IMR-90 (cell line): ENCODE measurements around the gene NPRL2. TPM values are rescaled to one million over a fixed set of nuclear protein-coding genes. Genes with fewer than 3 reads are reported as not detected.

Source experiments
- ATAC-seq: fragments of 200-7000 bp; cut with Tn5 transposase; 2 replicates; pipeline ENCODE4 v1.9.1; 2020; ENCODE audit warnings: low read depth, mild to moderate bottlenecking, moderate library complexity
- BruUV-seq: library from RNA; stranded (reverse); fragments of 400-500 nt; replicated peaks from 2 replicates; lab custom pipeline; 2021; lab: Mats Ljungman, UMichigan
- CTCF ChIA-PET: fragments of 300-600 bp; formaldehyde crosslinking; extraction: SDS; loops from one replicate; lab custom pipeline; 2021; ENCODE audit warnings: antibody characterized with exemption; lab: Yijun Ruan, JAX
- POLR2A ChIA-PET: fragments of 300-600 bp; sonication (Branson Sonifier 250); formaldehyde crosslinking; loops from one replicate; lab custom pipeline; 2022; ENCODE audit warnings: antibody characterized with exemption; ENCODE audit not compliant: unreplicated experiment; lab: Charles Lee
- DNase-seq: peaks from one replicate; pipeline ENCODE4 v3.0.0; 2013
- H2AFZ ChIP-seq: replicated peaks from 2 replicates; pipeline ENCODE3; 2013; ENCODE audit warnings: low read length, mild to moderate bottlenecking; ENCODE audit not compliant: poor library complexity
- H2AK5ac ChIP-seq: 2 replicates; pipeline ENCODE4 v1.6.1; 2013; ENCODE audit warnings: low read depth, low read length, inconsistent platforms
- H2AK9ac ChIP-seq: replicated peaks from 2 replicates; pipeline ENCODE3; 2013; ENCODE audit warnings: mild to moderate bottlenecking, low read depth, low read length, moderate library complexity; ENCODE audit not compliant: poor library complexity
- H2BK120ac ChIP-seq: 2 replicates; pipeline ENCODE4 v1.6.1; 2013; ENCODE audit warnings: low read depth, low read length, inconsistent platforms
- H2BK15ac ChIP-seq: 3 replicates; pipeline ENCODE4 v1.6.1; 2013; ENCODE audit warnings: low read depth, low read length, inconsistent platforms
- H2BK20ac ChIP-seq: 2 replicates; pipeline ENCODE4 v1.6.1; 2013; ENCODE audit warnings: low read depth, mild to moderate bottlenecking, inconsistent platforms, low read length, moderate library complexity
- H2BK5ac ChIP-seq: 2 replicates; pipeline ENCODE4 v1.6.1; 2013; ENCODE audit warnings: mild to moderate bottlenecking, low read depth, low read length, inconsistent platforms; ENCODE audit not compliant: poor library complexity, severe bottlenecking
- H3K14ac ChIP-seq: replicated peaks from 2 replicates; pipeline ENCODE4 v1.6.1; 2013; ENCODE audit warnings: low read depth, low read length, inconsistent platforms
- H3K18ac ChIP-seq: 2 replicates; pipeline ENCODE4 v1.6.1; 2013; ENCODE audit warnings: low read depth, low read length, control low read depth
- H3K23ac ChIP-seq: 2 replicates; pipeline ENCODE4 v1.6.1; 2013; ENCODE audit warnings: low read depth, low read length, inconsistent platforms
- H3K27ac ChIP-seq: 2 replicates; pipeline ENCODE4 v1.5.1; 2013; ENCODE audit warnings: mild to moderate bottlenecking, control low read depth, low read length; ENCODE audit not compliant: insufficient read depth
- H3K27me3 ChIP-seq: 2 replicates; pipeline ENCODE4 v1.6.1; 2013; ENCODE audit warnings: low read length; ENCODE audit not compliant: control insufficient read depth, insufficient read depth
- H3K36me3 ChIP-seq: 2 replicates; pipeline ENCODE4 v1.6.1; 2013; ENCODE audit warnings: low read length, mixed read lengths; ENCODE audit not compliant: control insufficient read depth, insufficient read depth
- H3K4ac ChIP-seq: 2 replicates; pipeline ENCODE4 v1.6.1; 2013; ENCODE audit warnings: low read depth, low read length, inconsistent platforms
- H3K4me1 ChIP-seq: 2 replicates; pipeline ENCODE4 v1.6.1; 2013; ENCODE audit warnings: low read length, mixed read lengths; ENCODE audit not compliant: control insufficient read depth, insufficient read depth
- H3K4me2 ChIP-seq: 2 replicates; pipeline ENCODE4 v1.6.1; 2013; ENCODE audit warnings: low read depth, mild to moderate bottlenecking, control low read depth, low read length, moderate library complexity
- H3K4me3 ChIP-seq: 2 replicates; pipeline ENCODE4 v1.5.1; 2013; ENCODE audit warnings: low read depth, mild to moderate bottlenecking, control low read depth, low read length, moderate library complexity; ENCODE audit not compliant: insufficient read depth
- H3K56ac ChIP-seq: 2 replicates; pipeline ENCODE4 v1.6.1; 2013; ENCODE audit warnings: low read length, inconsistent platforms; ENCODE audit not compliant: insufficient read depth; ENCODE audit errors: extremely low read depth
- H3K79me1 ChIP-seq, 2 experiments: 2 replicates each; pipeline ENCODE4 v1.6.1; 2013; ENCODE audit warnings: low read length in 2 of 2, inconsistent platforms in 1 of 2, low read depth in 1 of 2
- H3K9ac ChIP-seq: 2 replicates; pipeline ENCODE4 v1.6.1; 2013; ENCODE audit warnings: low read depth, low read length, control low read depth
- H3K9me1 ChIP-seq: 2 replicates; pipeline ENCODE4 v1.6.1; 2013; ENCODE audit warnings: low read length, inconsistent platforms; ENCODE audit not compliant: insufficient read depth
- H3K9me3 ChIP-seq: 2 replicates; pipeline ENCODE4 v1.6.1; 2013; ENCODE audit warnings: low read length; ENCODE audit not compliant: control insufficient read depth, insufficient read depth
- H4K20me1 ChIP-seq: 2 replicates; pipeline ENCODE4 v1.6.1; 2013; ENCODE audit warnings: low read length, inconsistent platforms; ENCODE audit not compliant: insufficient read depth
- H4K5ac ChIP-seq: 2 replicates; pipeline ENCODE4 v1.6.1; 2013; ENCODE audit warnings: mild to moderate bottlenecking, low read depth, low read length, control low read depth
- H4K8ac ChIP-seq, 2 experiments: 2 replicates each; pipeline ENCODE4 v1.6.1; 2013; ENCODE audit warnings: low read depth in 2 of 2, low read length in 2 of 2, control low read depth in 1 of 2, inconsistent platforms in 1 of 2
- H4K91ac ChIP-seq: 2 replicates; pipeline ENCODE4 v1.6.1; 2013; ENCODE audit warnings: low read depth, low read length, inconsistent platforms; ENCODE audit not compliant: insufficient read depth
- BHLHE40 ChIP-seq: fragments of 150-350 bp; IDR thresholded peaks from 2 replicates; pipeline ENCODE4 v1.6.1; 2016; ENCODE audit warnings: mild to moderate bottlenecking, low read depth, low read length
- CEBPB ChIP-seq: IDR thresholded peaks from 2 replicates; pipeline ENCODE4 v1.6.1; 2012; ENCODE audit warnings: low read depth, low read length, improper control_type of control experiment
- ELK1 ChIP-seq: fragments of 150-350 bp; IDR thresholded peaks from 2 replicates; pipeline ENCODE4 v1.6.1; 2016; ENCODE audit warnings: low read depth, mild to moderate bottlenecking, low read length, moderate library complexity, borderline replicate concordance
- FOS ChIP-seq: fragments of 150-350 bp; IDR thresholded peaks from 2 replicates; pipeline ENCODE4 v1.6.1; 2016; ENCODE audit warnings: low read depth, low read length
- MAZ ChIP-seq: IDR thresholded peaks from 2 replicates; pipeline ENCODE4 v1.6.1; 2012; ENCODE audit warnings: low read depth, mild to moderate bottlenecking, low read length, improper control_type of control experiment, moderate library complexity, borderline replicate concordance
- NFE2L2 ChIP-seq: fragments of 150-350 bp; IDR thresholded peaks from 2 replicates; pipeline ENCODE4 v1.6.1; 2016; ENCODE audit warnings: low read depth, mild to moderate bottlenecking, low read length
- RCOR1 ChIP-seq: IDR thresholded peaks from 2 replicates; pipeline ENCODE4 v1.6.1; 2012; ENCODE audit warnings: mild to moderate bottlenecking, low read length, improper control_type of control experiment; ENCODE audit not compliant: insufficient replicate concordance
- USF2 ChIP-seq: fragments of 150-350 bp; IDR thresholded peaks from 2 replicates; pipeline ENCODE4 v1.6.1; 2017; ENCODE audit warnings: mild to moderate bottlenecking, antibody characterized with exemption, low read length, low read depth
- WGBS, 2 experiments: methylation state at CpG; one replicate each; pipeline versions ENCODE4 v1.1.5 to v1.1.7; 2013; ENCODE audit warnings: missing lambda C conversion rate in 2 of 2; ENCODE audit not compliant: insufficient read length in 1 of 2; ENCODE audit errors: extremely low coverage in 2 of 2; 5-methylcytosine and 5-hydroxymethylcytosine counted together
- dilution Hi-C: fragments of 300-500 bp; cut with HindIII; formaldehyde crosslinking; loops from one replicate; pipeline ENCODE4 v1.14.3; 2018; ENCODE audit warnings: low sequenced_read_pairs; ENCODE audit not compliant: unreplicated experiment
- in situ Hi-C: fragments of 300-500 bp; cut with MboI; formaldehyde crosslinking; loops from 3 replicates; pipeline ENCODE4 v1.14.3; 2019; ENCODE audit warnings: low sequenced_read_pairs, inconsistent platforms, mixed read lengths
- intact Hi-C: fragments of 100-400 bp; cut with micrococcal nuclease; formaldehyde crosslinking; loops from 2 replicates; pipeline ENCODE4 v1.10.0; 2022
- polyA plus RNA-seq, 3 experiments: library from polyadenylated mRNA; depleted of rRNA; stranded (reverse); fragments of >200 nt; gene quantifications; 2 replicates each; pipeline ENCODE4 v1.2.3, GENCODE V29; 2012; ENCODE audit warnings: low replicate concordance in 1 of 3
- total RNA-seq: library from RNA; depleted of rRNA; stranded (reverse); fragments of >200 nt; gene quantifications from 2 replicates; pipeline ENCODE4 v1.2.3, GENCODE V29; 2012
- TF ChIP-seq, protein P1 (sequence below): conservative IDR thresholded peaks from 2 replicates; pipeline ENCODE4 v1.5.1; 2012; ENCODE audit warnings: mild to moderate bottlenecking, low read depth, low read length, improper control_type of control experiment

NPRL2 gene
- total and polyA plus RNA-seq, 2 of the 4 experiments (the other 2 are of a cell fraction), result 38.3 to 38.7 TPM

DNA sequence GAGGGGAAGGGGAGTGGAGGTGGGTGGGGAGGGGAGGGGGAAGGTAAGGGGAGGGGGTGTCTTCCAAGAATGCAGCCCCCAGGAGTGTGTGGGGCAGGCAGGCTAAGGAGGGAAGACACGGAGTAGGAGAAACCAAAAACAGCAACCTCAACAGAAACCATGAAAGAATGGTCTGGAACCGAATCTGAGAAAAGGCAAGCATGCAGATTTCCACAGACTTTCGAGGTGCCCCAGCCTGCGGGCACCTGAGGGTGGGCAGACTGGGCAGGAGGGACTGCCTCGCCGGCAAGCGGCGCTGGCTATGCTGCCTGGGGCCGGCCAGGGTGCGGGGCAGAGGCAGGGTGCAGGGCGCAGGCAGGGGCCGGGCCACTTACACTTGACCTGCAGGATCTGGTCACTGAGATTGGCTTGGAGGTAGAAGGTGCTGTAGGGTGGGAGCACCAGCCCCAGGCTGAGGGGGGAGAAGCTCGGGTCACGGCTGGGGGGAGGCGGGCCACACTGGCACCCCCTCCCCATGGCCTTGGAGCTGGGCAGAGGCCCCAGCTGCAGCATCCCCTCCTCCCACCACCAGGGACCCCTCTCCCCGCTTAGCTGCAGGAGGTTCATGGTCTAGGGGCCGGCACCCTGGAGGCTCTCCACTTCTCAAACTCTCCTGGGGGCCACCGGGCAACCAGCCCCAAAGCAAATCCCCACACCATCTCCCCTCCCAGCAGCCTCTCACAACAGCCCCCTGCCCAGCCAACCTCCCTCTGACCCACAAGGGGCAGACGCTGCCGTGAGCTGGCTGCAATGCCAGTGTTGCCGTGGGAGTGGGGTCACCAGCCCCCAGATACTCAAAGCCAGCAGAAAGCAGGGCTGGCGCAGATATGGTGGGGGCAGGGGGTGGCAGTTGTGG is 24.0 kb upstream of the NPRL2 start (continued):
- TF ChIP-seq NFE2L2, result no peak

- Histone ChIP-seq H3K4ac (no peak overlapping the region), H2AK9ac (no peak overlapping the region), H2AK5ac (no peak overlapping the region), H3K9me3 (no peaks in the 10 kb centered on the region), H3K4me3 (no peak overlapping the region), H3K4me2 (no peak overlapping the region), H3K9me1 (no peaks in the 10 kb centered on the region), H2BK15ac (no peak overlapping the region), H2AFZ (no peak overlapping the region), H3K27me3 (peaks cover 53% of the 10 kb centered on the region), H3K18ac (no peak overlapping the region), H3K4me1 (no peaks in the 10 kb centered on the region), H3K23ac (no peak overlapping the region), H3K79me1 (no peaks in the 10 kb centered on the region), H4K8ac (no peak overlapping the region), H2BK5ac (no peak overlapping the region), H2BK120ac (no peak overlapping the region), H4K91ac (no peak overlapping the region), H2BK20ac (no peak overlapping the region), H3K56ac (no peak overlapping the region), H4K5ac (no peak overlapping the region), H3K14ac (no peak overlapping the region), H3K27ac (no peak overlapping the region), H3K36me3 (no peaks in the 10 kb centered on the region), H3K9ac (no peak overlapping the region), H4K20me1 (no peaks in the 10 kb centered on the region)
- intact Hi-C loops (no loop called here), dilution Hi-C loops (no loop called here), in situ Hi-C loops (no loop called here)
- WGBS, 2 experiments, result 25% methylated on average over 4 of the region's 12 CpGs; no CpG with 5 or more reads in 1 of the 2 experiments
- CTCF ChIA-PET, result no interaction called here
- ATAC-seq (no peak), DNase-seq (no peak)
- no TSS peak for BruUV-seq
- POLR2A ChIA-PET, result no interaction called here
- TF ChIP-seq CEBPB (no peak), FOS (no peak), NFE2L2 (no peak), RCOR1 (no peak), ELK1 (no peak), USF2 (no peak), MAZ (no peak), BHLHE40 (no peak)
- TF ChIP-seq, protein P1, sequence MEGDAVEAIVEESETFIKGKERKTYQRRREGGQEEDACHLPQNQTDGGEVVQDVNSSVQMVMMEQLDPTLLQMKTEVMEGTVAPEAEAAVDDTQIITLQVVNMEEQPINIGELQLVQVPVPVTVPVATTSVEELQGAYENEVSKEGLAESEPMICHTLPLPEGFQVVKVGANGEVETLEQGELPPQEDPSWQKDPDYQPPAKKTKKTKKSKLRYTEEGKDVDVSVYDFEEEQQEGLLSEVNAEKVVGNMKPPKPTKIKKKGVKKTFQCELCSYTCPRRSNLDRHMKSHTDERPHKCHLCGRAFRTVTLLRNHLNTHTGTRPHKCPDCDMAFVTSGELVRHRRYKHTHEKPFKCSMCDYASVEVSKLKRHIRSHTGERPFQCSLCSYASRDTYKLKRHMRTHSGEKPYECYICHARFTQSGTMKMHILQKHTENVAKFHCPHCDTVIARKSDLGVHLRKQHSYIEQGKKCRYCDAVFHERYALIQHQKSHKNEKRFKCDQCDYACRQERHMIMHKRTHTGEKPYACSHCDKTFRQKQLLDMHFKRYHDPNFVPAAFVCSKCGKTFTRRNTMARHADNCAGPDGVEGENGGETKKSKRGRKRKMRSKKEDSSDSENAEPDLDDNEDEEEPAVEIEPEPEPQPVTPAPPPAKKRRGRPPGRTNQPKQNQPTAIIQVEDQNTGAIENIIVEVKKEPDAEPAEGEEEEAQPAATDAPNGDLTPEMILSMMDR, result no peak
Measured at GRCh38 chr3:50373146-50374051, 22.8 kb upstream of the NPRL2 start.
